ENCODE data around the gene SDHB. TPM values are rescaled to one million over a fixed set of nuclear protein-coding genes. Genes with fewer than 3 reads are reported as not detected.

SDHB gene
- total and polyA plus RNA-seq, 2 of the 13 experiments (the other 11 are each of a cell fraction or from before 2014, with no cell fraction given): 136 to 142 TPM

DNA sequence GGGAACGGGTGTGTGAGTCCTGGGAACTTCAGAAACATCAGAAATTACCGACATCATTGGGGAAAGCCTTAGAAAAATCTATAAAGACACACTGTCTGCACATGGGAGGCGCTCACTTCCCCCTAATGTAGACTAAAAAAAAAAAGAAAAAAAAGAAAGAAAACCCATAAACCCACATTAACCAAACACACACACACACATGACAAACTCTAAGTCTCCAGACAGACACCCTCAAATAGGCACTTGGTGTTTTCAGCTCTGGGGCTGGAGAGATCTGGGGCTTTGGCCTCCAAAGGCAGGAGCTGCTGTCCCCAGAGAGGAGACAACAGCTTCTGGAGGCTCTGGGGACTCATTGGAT is 13.2 kb upstream of the SDHB start (continued):
- TF ChIP-seq, protein P1, sequence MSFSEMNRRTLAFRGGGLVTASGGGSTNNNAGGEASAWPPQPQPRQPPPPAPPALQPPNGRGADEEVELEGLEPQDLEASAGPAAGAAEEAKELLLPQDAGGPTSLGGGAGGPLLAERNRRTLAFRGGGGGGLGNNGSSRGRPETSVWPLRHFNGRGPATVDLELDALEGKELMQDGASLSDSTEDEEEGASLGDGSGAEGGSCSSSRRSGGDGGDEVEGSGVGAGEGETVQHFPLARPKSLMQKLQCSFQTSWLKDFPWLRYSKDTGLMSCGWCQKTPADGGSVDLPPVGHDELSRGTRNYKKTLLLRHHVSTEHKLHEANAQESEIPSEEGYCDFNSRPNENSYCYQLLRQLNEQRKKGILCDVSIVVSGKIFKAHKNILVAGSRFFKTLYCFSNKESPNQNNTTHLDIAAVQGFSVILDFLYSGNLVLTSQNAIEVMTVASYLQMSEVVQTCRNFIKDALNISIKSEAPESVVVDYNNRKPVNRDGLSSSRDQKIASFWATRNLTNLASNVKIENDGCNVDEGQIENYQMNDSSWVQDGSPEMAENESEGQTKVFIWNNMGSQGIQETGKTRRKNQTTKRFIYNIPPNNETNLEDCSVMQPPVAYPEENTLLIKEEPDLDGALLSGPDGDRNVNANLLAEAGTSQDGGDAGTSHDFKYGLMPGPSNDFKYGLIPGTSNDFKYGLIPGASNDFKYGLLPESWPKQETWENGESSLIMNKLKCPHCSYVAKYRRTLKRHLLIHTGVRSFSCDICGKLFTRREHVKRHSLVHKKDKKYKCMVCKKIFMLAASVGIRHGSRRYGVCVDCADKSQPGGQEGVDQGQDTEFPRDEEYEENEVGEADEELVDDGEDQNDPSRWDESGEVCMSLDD (CRISPR knock-in tag; IDR thresholded peaks at IDR 0.05; ENCODE audit: borderline replicate concordance): no peak
- TF ChIP-seq, protein P2, sequence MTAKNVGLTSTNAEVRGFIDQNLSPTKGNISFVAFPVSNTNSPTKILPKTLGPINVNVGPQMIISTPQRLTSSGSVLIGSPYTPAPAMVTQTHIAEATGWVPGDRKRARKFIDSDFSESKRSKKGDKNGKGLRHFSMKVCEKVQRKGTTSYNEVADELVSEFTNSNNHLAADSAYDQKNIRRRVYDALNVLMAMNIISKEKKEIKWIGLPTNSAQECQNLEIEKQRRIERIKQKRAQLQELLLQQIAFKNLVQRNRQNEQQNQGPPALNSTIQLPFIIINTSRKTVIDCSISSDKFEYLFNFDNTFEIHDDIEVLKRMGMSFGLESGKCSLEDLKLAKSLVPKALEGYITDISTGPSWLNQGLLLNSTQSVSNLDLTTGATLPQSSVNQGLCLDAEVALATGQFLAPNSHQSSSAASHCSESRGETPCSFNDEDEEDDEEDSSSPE (CRISPR knock-in tag; IDR thresholded peaks at IDR 0.05): no peak
- TF ChIP-seq, protein P3, sequence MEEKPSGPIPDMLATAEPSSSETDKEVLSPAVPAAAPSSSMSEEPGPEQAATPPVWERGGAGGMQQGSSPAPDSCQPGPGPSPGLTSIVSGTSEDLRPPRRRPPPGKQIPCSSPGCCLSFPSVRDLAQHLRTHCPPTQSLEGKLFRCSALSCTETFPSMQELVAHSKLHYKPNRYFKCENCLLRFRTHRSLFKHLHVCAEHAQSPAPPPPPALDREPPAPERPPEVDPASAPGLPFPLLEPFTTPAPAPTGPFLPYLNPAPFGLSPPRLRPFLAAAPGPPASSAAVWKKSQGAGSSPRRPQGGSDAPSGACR (CRISPR knock-in tag; IDR thresholded peaks at IDR 0.05): no peak

DNA sequence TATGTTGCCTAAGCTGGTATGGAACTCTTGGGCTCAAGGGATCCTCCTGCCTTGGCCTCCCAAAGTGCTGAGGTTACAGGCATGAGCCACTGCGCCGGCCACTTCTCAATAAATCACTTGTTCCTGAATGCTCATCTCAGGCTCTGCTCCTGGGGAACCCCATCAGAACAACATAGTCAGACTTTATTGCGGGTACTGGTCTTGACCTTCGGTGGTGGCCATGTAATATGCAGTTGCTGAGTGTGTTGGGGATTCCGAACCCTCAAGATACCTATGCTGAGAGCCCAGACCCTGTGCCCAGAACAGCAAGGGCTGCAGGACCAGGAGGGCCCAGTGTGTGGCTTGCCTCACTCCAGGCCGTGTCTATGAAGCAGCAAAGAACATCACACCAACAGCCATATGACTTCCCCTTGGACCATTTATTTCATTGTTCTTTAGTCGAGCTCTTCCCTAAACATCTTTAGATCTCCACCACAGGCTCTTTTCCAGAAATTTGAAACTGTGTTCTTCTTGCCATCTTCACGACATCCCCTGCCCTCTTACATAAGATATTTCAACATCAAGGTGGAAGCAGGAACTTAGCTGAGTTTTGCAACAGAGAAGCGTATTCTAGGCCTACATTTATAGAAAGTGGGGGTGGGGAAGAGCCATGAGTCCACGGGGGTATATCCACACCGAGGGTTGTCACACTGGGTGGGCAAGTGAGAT is 12.7 kb upstream of the SDHB start:
- H3K4me3 ChIP-seq (replicated peaks in 1 of 3; ENCODE audit: insufficient read depth in 1 of 3, low read depth in 2 of 3, low read length in 3 of 3): no peak overlapping the region
- CTCF ChIA-PET (ENCODE audit: low intra/inter-chr PET ratio, low total read pairs): no interaction called here
- no peaks in the 10 kb centered on the region for H3K9me3 ChIP-seq (ENCODE audit: low read length)
- ATAC-seq (no peak), FAIRE-seq (no peak), DNase-seq (ENCODE audit: low spot score) (no peak)
- BruUV-seq (replicated peaks): no TSS peak
- peaks cover 0 to 1% of the 10 kb centered on the region in 2 experiments; a peak in 2 of 5 replicates for H3K27me3 ChIP-seq (ENCODE audit: control insufficient read depth in 1 of 2, insufficient read depth in 2 of 2, low read length in 2 of 2)
- no peaks in the 10 kb centered on the region for H3K4me1 ChIP-seq (ENCODE audit: insufficient read depth, low read length)
- 0 out of 2 replicates have a peak, but pooled peaks have one; percentile 23 for TF ChIP-seq CEBPB (IDR thresholded peaks at IDR 0.05; ENCODE audit: borderline replicate concordance, low read depth, low read length)
- TF ChIP-seq KLF9 (CRISPR knock-in tag; IDR thresholded peaks at IDR 0.05; ENCODE audit: low read depth): no peak
- H2AFZ ChIP-seq (ENCODE audit: low read length): no peak overlapping the region
- in situ Hi-C loops (cut with HindIII; ENCODE audit: extremely low pct_ligation_motif_present, low pct_unique_long_range_greater_than_20kb): no loop called here
- H3K36me3 ChIP-seq (replicated peaks in 1 of 2; ENCODE audit: control insufficient read depth in 1 of 2, insufficient read depth in 2 of 2, low read length in 2 of 2): no peaks in the 10 kb centered on the region
- no peaks in the 10 kb centered on the region for H3K79me2 ChIP-seq (ENCODE audit: insufficient read depth, low read length)
- no peak overlapping the region for H3K27ac ChIP-seq (ENCODE audit: extremely low read length, insufficient read depth, low read length)
- intact Hi-C loops (cut with micrococcal nuclease; ENCODE audit: unreplicated experiment): no loop called here
- 33% methylated on average over 11 of the region's 11 CpGs for WGBS (ENCODE audit: low lambda C conversion rate)
- H3K9ac ChIP-seq (ENCODE audit: insufficient read depth, low read depth, low read length): no peak overlapping the region
- POLR2A ChIA-PET: no interaction called here
- H4K20me1 ChIP-seq (ENCODE audit: insufficient read depth, low read length): no peaks in the 10 kb centered on the region
- H3K4me2 ChIP-seq (ENCODE audit: low read depth, low read length): no peak overlapping the region

All from HepG2 (cell line).